HG03108 (cell line): Measurements from ENCODE around the gene AOPEP.

Source experiments
- ATAC-seq: cut with Tn5 transposase; IDR thresholded peaks from one replicate; pipeline ENCODE4 v1.9.1; 2021; ENCODE audit warnings: moderate library complexity; ENCODE audit not compliant: unreplicated experiment

The AOPEP gene

DNA sequence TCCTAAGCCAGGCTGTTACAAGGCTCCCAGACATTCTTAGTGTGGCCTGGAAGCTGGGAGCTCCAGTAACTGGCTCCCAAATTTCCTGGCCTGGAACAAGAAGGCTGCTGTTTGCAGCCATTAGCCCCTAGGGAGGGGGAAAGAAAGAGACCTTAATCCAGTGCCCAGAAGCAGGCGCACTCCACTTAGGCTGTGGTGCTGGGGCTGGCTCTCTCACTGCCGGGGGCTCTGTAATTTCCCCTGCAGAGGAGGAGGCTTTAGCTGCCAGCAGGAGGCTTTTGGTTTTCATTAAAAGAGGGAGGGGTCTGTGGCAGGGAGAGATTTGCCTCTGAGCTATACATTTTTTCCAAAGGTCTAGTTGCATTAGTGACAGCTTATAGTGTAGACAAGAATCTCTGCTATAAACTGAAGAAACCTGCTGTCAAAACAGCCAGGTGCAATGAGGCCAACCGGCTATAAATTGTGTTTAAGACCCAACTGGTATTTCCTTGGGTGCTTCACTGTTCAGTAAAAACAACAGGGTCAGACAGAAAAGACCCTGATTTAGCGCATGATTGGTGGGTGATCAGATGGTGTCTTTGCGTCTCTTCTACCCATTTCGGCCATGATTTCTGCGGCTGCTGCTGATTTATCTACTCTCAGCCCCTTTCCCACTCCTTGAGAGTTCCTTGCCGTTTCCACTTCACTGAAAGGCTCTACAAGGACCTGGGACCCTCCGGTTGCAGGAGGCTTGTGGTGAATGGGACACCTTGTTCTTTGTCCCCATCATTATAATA, 254.6 kb downstream of the AOPEP start:
- ATAC-seq = no peak

GRCh38 chr9:94981723-94982090, 255.2 kb downstream of the AOPEP start:
- ATAC-seq = no peak

DNA sequence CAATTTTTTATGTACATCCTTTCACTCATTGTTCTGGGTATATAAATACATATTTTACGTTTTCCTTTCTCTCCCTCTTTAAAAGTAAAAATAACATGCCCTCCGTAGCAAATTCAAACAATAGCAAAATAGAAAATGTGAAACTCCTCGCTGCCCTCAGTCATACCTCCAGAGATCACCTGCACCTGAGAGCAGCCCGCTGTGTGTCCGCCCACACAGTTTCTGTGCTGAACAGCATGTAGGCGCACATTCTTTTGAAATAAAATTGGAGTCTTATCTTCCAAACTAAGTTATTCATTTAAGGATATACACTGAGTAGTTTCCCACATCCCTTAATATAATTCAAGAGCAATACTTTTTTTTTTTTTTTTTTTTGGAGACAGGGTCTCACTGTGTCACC, 255.7 kb downstream of the AOPEP start:
- ATAC-seq = no peak

GRCh38 chr9:94983552-94983951, 257.1 kb downstream of the AOPEP start:
- no peak for ATAC-seq

GRCh38 chr9:94984891-94985476, 258.5 kb downstream of the AOPEP start:
- ATAC-seq = no peak

DNA sequence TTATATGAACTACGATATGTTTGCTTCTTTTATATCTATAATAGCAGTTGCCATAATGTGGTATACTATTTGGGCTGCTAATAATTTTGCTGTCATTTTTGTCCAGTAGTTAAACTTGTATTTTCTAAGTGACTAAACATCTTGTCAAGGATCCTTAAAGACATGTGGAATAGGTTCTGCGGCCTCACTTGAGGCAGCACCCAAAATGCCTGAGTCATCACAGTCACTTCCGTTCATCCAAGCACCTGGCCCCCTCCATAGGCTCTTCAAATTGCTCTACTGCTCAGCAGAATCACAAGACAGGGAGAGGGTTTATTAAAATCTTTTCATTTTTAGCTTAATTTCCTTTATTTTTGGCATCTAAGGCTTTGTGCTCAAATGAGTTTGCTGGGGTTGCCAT, 259.1 kb downstream of the AOPEP start:
- no peak for ATAC-seq

- no peak for ATAC-seq
Measured at GRCh38 chr9:94987731-94988130, 261.2 kb downstream of the AOPEP start.

- no peak for ATAC-seq
Measured at GRCh38 chr9:94990897-94991561, 264.5 kb downstream of the AOPEP start.

- no peak for ATAC-seq
Measured at GRCh38 chr9:94991961-94992907, 265.7 kb downstream of the AOPEP start.

DNA sequence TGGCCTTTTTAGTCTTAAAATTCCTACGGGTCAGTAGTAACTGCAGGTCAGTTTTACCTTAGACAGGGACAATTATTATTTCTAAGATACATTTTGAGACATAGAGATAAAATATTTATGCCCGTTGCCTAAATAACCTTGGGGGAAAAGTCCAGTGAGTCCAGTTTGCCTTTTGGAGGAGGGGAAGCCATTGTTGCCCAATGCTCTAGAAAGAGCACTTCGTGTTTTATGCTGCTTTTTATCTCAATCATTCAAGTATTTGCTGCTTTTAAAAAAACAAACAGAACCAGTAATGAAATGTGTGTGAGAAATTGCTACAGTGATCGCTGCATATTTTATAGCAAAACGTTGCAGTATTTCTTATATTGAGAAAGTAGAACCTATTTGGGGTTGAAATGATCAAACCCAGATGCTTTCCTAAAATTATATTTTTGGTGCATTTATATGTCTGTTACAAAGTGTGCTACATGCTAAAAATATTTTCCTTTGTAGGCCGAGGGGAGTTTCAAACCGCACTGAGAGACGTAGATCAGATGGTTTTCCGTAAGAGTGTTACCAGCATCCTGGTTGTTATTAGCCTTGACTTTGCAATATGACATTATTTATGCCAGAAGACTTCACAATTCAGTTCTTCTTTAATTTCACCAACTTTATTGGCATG, 266.8 kb downstream of the AOPEP start:
- ATAC-seq = no peak

DNA sequence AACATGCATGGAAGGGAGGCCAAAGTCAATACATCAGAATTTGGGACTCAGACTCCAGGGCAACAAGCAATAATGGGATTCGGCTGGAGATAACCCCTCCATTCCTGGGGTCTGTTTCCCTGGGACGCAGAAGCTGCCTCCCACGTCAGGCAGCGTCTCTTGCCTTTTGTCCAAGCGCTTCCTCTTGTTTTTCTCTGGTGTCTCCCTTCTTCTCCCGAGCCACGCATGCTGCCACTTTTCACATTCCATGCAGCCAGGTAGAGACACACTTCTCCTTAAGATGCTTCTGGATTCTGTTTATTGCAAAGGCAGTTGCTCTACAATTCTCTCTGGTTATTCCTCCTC, 267.3 kb downstream of the AOPEP start:
- no peak for ATAC-seq

GRCh38 chr9:94995048-94995693, 268.7 kb downstream of the AOPEP start:
- ATAC-seq = no peak

DNA sequence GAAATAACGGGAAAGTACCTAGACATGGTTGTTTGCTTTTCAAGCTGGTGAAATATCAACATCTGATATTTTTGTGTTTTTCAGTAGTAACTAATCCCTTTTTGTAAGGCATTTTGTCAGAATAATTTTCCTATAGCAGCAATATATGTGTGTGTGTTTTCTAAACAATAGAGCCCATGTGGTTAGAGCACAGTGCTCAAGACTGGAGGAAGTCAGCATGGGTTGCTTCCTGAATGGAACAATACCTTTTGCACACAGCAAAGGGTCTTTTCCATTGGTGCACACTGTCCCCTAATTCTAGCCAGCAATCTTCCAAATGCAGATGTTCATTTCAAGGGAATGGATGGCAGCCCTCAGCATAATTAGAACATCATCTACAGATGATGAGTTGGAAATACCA, 270.1 kb downstream of the AOPEP start:
- no peak for ATAC-seq

DNA sequence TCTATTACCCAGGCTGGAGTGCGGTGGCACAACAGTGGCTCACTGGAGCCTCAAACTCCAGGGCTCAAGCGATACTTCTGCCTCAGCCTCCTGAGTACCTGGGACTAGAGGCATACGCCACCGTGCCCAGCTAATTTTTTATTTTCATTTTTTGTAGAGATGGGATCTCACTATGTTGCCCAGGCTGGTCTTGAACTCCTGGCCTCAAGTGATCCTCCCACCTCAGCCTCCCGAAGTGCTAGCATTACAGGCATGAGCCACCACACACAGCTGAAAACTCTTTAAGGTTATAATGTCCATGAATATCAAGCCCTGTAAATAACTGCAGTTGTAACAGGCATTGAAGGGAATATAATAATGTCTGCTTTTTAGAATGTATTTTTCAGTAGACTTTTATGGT, 271.2 kb downstream of the AOPEP start:
- ATAC-seq = no peak

GRCh38 chr9:94999832-95000231, 273.3 kb downstream of the AOPEP start:
- ATAC-seq = no peak

DNA sequence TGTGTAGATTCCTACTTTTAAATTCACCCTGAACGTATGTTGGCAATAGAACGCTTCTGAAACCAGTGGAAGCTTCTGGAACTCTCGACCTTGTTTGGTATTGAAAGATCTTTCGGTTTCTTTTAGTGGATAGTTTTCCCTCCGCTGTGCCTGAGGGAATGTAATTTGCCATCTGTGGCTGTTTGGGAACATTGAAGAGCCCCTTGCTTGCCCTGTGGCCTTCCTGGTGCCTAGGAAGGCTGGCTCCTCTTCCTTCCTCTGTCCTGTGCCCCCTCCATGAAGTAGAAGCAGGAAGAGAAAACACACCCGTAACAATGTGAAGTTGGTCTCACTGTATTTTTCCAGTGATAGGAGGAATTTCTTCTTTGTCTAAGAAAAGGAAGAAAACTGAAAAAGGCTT, 274.3 kb downstream of the AOPEP start:
- ATAC-seq = no peak

DNA sequence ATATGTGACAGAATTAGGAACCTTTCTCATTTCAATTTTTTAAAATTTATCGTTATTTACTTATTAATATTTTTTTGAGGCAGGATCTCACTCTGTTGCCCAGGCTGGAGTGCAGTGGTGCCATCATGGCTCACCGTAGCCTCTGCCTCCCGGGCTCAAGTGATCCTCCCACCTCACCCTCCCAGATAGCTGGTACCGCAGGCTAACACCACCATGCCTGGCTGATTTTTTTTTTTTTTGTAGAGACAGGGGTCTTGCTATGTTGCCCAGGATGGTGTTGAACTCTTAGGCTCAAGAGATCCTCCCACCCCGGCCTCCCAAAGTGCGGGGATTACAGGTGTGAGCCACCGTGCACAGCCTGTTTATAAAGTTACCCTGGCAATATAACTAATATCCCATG, 275.2 kb downstream of the AOPEP start:
- no peak for ATAC-seq

DNA sequence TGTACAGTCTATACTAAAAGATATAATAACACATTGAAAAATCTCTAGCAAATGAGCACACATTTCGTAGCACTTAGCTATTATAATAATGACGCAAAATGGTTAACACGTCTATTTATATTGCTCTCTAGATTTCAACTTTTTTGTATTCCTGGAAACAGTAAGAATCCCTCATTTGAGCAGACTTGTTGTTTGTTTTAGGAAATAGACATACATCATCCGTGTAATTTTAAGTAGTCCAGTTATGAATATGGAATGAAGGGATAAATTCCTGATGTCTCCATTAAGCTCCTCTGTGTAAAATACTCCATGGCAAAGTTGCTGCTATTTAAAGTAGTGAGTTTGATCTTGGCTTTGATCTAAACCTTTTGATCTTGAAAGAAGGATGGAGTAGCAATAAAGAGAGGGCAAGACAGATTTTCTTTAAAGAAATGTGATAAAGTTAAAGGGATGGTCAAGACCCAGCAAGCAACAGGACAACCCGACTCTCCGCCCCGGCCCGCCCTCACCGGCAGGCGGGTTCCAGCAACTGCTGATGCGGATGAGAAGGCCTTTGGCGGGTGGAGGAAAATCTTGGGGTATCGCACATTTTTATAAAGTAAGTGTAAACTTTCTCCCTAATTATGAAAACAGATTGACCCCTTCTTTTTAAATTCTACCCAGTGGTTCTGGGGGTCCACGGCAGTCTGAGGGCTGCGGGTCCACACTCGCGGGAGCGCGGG, 277.4 kb downstream of the AOPEP start:
- ATAC-seq = no peak

DNA sequence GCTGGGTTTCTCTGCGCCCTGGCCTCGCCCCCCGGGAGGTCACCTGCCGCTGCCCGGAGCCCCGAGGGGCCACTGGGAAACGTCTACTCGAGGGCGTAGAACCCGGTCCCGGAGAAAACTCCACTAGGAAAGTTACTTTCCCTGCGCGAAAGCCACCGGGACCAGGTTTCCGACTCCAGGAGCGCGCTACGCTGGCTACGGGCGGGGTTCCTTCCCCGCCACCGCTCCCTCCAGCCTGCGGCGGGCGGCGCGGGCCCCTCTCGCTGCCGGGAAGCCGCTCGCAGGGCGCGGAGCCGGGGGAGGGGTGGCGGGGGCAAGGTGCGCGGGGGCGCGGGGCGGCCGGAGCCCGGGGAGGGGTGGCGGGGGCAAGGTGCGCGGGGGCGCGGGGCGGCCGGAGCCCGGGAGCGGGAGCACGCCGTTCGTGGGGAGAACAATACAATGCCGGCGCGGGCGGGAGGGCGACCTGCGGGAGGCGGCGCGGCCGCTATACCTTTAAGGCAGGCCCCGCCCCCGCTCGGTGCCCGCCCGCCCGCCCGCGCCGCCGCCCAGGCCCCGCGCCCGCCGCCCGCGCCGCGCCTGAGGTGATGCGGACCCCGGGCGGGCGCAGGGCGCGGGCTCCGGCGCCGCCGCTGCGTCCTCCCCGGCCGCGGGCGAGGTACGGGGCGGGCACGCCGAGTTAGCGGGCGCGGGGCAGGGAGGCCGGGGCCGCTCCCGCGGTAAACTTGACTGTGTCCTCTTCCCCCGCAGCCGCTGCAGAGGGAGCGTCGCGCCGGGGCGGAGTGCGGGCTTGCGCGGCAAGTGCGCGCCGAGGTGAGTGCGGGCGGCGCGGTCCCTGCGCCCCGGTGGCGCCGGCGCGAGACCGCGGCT, 278.1 kb downstream of the AOPEP start:
- no peak for ATAC-seq
